HS-5 (cell line): Measurements from ENCODE around the gene R3HDM2.
"Not testable (repeated sequence)": the region's sequence is repeated elsewhere in the genome, so short reads cannot be mapped to it uniquely, and the experiment has no call there.

ENCODE experiments used
- DNase-seq: peaks from one replicate; pipeline ENCODE4 v3.0.0-alpha.2; 2012; ENCODE audit warnings: low read depth

The R3HDM2 gene

DNA sequence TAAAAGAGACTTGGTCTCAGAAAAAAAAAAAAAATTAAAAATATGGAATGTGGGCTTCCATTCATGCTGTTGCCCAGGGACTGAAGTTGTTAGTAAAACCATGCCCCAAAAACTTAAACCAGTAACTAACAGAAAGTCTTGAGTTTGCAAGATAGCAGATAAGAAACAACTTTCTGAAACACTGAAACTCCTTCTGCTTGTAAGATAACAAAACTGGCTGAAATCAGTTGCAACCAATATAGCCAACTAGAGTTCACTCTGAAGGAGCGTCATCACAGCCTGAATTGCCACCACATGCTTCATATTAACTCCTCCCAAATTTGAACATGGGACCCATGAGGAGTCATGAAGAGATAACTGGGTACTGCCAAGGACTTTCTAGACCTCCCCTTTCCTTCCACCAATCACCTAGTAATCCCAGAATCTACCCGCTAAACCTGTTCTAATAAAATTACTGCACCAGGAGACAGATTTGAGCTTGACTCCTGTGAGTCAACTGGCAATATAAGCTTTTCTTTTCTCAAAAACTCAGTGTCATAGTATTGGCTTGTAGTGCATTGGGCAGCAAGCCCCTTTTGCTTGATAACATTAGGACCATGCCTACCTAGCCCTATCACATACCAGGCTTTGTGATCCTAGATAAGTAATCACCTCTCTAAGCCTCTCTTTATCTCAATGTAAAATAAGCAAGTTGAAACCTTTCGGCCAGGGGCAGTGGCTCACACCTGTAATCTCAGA lies 53.6 kb downstream of the R3HDM2 start:
- DNase-seq = no peak

- DNase-seq = no peak
Observed at GRCh38 chr12:57372233-57372632, 58.6 kb downstream of the R3HDM2 start.

DNA sequence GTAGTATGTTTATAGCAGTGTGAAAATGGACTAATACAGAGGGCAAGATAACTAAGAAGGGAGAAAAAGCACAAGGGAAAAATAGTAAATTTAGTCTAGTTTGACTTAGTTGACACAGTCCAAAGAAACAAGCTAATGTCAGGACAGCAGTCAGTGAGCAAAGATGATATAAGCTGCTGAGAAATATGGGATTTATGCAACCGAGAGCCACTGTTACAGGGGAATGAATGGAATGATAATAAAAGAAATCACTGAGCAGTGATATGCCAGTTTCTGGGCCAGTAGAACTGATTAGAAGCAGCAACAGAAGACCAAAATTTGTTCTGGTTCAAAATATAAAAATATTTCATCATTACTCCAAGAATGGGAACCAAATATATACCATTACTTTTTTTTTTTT lies 60.1 kb downstream of the R3HDM2 start:
- no peak for DNase-seq

DNA sequence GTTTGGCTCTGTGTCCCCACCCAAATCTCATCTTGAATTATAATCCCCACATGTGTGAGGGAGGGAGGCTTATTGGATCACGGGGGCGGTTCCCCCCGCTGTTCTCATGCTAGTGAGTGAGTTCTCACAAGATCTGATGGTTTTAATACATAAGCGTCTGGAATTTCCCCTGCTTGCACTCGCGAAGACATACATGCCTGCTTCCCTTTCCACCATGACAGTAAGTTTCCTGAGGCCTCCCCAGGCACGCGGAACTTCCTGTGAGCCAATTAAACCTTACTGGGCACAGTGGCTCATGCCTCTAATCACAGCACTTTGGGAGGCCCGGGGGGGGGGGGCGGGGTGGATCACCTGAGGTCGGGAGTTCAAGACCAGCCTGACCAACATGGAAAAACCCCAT lies 60.8 kb downstream of the R3HDM2 start:
- no peak for DNase-seq

- DNase-seq = no peak
Observed at GRCh38 chr12:57369202-57369601, 61.6 kb downstream of the R3HDM2 start.

DNA sequence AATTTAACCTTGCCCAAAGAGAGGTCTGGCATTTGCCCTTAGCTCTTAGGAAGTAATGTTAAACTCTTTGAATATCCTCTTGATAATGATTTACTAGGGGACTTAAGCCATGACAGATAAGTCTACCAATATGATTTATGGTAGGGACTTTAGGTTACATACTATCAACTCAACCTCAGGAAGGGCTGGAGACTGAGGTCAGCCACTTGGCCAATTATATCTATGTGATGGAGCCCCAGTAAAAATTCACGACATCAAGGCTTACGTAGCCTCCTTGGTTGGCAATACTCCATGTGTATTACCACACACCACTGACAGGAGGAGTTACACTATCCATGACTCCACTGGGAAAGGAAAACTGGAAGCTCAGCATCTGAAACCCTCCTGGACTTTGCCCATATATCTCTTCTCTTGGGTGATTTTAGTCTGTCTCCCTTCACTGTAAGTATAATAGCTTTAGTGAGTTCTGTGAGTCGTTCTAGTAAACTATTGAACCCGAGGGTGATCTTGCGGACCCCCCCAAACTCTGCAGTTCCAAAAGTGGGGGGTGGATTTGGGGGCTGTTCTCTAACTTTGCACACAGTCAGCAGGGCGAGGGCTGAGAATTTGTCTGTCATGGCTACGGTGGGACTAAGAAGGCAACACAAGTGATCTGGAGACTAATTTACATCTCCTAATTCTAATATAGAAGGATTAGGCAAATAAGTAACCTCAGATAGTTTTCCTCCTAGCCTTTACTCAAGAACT lies 62.3 kb downstream of the R3HDM2 start:
- no peak for DNase-seq

DNA sequence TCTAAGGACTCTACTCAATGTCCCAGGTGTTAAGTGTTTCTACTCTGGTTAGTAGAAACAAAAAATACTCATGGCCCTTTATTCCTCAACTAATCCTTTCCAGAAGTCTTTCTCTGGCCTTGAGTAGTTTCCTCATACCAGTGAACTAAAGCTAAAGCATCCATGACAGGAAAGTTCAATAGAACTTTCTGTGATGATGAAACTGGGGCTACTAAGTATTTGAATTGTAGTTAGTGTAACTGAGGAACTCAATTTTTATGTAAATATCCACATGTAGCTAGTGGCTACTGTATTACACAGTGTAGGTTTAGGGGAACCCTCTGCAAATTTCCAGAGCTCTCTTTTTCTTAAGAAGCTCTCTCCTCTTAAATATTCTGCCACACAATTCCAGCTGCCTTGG lies 63.7 kb downstream of the R3HDM2 start:
- no peak for DNase-seq

DNA sequence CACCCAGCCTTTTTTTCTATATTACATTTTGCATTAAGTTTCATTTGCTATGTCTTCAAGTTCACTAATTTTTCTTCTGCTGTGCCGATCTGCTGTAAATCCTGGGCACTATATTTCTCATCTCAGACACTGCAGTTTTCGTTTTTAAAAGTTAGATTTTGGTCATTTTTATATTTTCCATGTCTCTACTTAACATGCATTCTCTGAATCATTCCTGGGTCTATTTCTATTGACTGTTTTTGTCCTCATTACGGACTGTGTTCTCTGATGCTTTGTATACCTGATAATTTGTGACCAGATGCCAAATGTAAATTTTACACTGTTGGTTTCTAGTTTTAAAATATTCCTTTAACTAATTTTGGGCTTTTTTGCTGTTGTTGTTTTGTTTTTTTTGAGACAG lies 64.5 kb downstream of the R3HDM2 start:
- no peak for DNase-seq

DNA sequence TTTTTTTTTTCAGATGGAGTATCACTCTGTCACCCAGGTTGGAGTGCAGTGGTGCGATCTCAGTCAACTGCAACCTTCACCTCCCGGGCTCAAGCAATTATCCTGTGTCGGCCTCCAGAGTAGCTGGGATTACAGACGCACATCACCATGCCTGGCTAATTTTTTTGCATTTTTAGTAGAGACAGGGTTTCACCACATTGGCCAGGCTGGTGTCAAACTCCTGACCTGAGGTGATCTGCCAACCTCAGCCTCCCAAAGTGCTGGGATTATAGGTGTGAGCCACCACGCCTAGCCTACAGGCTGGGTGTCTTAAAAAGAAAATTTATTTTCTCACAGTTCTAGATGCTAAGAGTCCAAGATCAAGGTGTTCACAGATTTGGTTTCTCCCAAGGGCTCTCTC lies 66.7 kb downstream of the R3HDM2 start:
- not testable (repeated sequence) for DNase-seq

- no peak for DNase-seq
Observed at GRCh38 chr12:57360468-57360867, 70.4 kb downstream of the R3HDM2 start.

DNA sequence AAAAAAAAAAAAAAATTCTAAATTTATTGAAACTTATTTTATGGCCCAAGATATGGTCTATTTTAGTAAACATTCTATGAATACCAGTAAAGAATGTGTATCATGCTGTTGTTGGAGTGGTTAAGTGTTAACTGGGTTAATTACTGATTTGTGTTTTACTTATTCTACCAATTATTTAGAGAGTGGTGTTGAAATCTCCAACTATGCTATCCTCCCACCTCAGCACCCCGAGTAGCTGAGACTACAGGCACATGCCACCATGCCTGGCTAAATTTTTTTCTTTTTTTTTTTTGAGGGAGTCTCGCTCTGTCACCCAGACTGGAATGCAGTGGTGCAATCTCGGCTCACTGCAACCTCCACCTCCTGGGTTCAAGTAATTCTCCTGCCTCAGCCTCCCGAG lies 72.2 kb downstream of the R3HDM2 start:
- no peak for DNase-seq

DNA sequence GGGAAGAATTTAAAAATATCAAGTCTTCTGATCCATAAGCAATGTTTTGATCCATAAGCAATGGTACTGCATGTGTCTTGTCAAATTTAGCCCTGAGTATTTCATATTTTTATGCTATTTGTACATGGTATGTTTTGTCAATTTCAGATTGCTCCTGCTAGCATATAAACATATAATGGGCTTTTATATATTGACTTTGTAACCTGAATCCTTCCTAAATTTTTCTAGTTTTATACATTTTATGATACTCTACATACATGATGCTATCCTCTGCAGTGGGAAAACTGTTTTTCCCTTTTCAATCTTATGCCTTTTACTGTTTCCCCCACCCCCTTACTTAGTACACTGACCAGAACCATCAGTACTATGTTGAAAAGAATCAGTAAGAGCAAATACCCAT lies 75.1 kb downstream of the R3HDM2 start:
- DNase-seq = no peak

DNA sequence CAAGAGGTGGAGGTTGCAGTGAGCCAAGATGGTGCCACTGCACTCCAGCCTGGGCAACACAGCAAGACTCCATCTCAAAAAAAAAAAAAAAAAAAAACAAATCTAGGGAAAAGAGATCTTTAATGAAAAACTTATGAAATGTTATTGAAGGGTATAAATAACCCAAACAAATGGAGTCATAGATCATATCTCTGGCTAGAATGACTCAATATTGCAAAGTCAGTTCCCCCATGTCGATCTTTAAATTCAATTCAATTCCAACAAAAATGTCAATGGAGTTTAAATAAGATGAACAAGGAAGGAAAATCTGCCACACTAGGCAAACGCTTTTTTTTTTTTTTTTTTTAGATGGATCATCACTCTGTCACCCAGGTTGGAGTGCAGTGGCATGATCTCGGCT lies 78.7 kb downstream of the R3HDM2 start:
- DNase-seq = no peak

- no peak for DNase-seq
Observed at GRCh38 chr12:57347284-57347683, 83.6 kb downstream of the R3HDM2 start.

DNA sequence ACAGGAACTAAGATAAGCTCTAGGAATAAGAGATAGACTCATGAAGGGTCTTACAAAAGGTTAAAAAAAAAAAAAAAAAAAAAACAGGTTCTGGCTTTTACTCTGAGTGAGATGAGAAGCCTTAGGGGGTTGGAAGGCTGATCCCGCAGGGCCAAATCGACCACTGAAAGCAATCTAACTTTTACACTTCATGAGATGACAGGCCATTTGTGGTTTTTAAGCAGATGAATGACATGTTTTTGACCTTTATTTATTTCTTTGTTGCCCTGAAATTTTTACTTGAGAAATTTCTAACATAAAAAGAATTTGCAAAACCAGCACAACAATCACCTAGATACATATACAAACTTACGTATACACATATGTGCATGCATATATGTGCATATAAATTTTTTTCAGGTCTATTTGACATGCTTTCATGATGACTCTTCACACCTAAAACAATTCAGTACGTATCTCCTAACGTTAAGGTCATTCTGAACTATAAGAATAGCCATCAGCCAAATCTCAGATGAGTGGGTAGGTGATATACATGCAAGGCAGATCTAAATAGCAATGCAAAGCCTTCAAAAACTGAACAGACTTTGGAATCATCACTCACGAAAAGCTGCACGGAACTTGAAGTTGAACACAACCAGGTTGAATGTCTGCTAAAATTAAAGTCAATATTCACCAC lies 87.0 kb downstream of the R3HDM2 start:
- no peak for DNase-seq

GRCh38 chr12:57342207-57342691 lies 88.6 kb downstream of the R3HDM2 start:
- no peak for DNase-seq

- DNase-seq = no peak
Observed at GRCh38 chr12:57341275-57341990, 89.4 kb downstream of the R3HDM2 start.

GRCh38 chr12:57340104-57340503 lies 90.7 kb downstream of the R3HDM2 start:
- no peak for DNase-seq

DNA sequence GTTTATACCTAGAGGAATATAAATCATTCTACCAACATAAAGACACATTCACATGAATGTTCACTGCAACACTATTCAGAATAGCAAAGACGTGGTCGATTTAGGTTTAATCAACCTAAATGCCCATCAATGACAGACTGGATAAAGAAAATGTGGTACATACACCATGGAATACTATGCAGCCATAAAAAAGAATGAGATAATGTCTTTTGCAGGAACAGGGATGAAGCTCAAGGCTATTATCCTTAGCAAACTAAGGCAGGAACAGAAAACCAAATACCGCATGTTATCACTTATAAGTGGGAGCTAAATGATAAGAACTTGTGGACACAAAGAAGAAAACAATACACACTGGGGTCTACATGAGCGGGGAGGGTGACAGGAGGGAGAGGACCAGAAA lies 94.5 kb downstream of the R3HDM2 start:
- DNase-seq = not testable (repeated sequence)

- no peak for DNase-seq
Observed at GRCh38 chr12:57334219-57334618, 96.6 kb downstream of the R3HDM2 start.

DNA sequence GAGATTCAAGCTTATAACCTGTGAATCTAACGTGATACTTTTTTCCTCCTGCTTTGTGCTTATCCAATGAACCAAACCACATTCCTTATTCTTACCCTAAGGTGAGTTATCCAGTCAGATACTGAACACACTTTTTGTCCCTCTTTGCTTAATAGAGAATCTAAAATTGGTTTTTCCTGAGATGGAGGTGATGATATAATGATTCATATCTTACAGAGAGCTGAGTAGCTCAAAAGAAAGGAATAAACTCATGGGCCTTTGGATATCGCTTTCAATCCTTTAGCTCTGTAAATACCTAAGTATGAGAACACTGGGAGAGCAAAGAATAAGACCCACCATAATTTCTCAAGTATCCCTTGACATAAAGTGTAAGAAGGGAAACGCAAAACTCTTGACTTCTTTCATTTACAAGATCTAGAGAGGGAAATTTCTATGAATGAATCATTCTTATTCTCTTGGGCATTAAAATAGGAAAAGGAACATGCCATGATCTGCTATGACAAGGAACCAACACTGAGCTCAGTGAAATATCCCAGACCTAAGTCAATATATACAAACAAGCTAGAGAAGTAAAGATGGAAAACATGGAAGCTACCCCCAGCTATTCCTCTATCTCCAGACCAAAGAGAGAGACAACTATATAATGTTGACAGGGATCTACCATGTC lies 98.1 kb downstream of the R3HDM2 start:
- peak; percentile 22 for DNase-seq

DNA sequence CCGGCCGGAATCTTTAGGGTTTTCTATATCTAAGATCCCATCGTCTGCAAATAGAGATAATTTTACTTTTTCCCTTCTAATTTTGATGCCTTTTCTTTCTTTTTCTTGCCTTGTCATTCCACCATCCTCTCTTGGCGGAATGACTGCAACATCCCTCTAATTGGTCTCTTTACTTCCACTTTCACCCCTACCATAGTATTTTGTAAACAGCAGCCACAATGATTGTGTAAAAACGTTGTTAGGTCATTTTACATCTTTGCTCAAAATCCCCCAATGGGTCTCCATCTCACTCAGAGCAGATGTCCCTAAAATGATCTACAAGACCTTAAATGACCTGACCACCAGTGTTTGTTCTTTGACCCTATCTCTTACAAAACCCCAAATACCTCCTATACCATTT lies 99.9 kb downstream of the R3HDM2 start:
- no peak for DNase-seq
